Epithelial cell of esophagus (primary cell): Measurements from ENCODE around the gene PPFIA3.
A peak's percentile ranks its signal among the peaks of the same experiment; 100 is the strongest.

Experiments
- DNase-seq: peaks from one replicate; pipeline ENCODE4 v3.0.0; 2010; ENCODE audit warnings: low read depth
- H3K4me3 ChIP-seq: 2 replicates; pipeline ENCODE4 v1.5.1; 2011; ENCODE audit warnings: mild to moderate bottlenecking, low read length, control low read depth
- CTCF ChIP-seq: IDR thresholded peaks from 2 replicates; pipeline ENCODE4 v1.5.1; 2011; ENCODE audit warnings: low read depth, mild to moderate bottlenecking, low read length, control low read depth, inconsistent platforms; ENCODE audit not compliant: insufficient read depth; ENCODE audit errors: missing control alignments

Gene PPFIA3

GRCh38 chr19:49160450-49161189 lies 41.3 kb downstream of the PPFIA3 start:
- DNase-seq: no peak
- no peak overlapping the region for H3K4me3 ChIP-seq
- TF ChIP-seq CTCF: no peak

GRCh38 chr19:49161987-49162386 lies 42.6 kb downstream of the PPFIA3 start:
- no peak for DNase-seq
- no peak overlapping the region for H3K4me3 ChIP-seq
- TF ChIP-seq CTCF: no peak

GRCh38 chr19:49165111-49165750 lies 45.9 kb downstream of the PPFIA3 start:
- no peak overlapping the region for H3K4me3 ChIP-seq
- no peak for TF ChIP-seq CTCF
- DNase-seq: peak; percentile 39

GRCh38 chr19:49165865-49166301 lies 46.5 kb downstream of the PPFIA3 start:
- H3K4me3 ChIP-seq: no peak overlapping the region
- no peak for DNase-seq
- TF ChIP-seq CTCF: no peak

- no peak overlapping the region for H3K4me3 ChIP-seq
- DNase-seq: no peak
- TF ChIP-seq CTCF: no peak
Measured at GRCh38 chr19:49167857-49168409, 48.6 kb downstream of the PPFIA3 start.

- DNase-seq: no peak
- no peak for TF ChIP-seq CTCF
- H3K4me3 ChIP-seq: no peak overlapping the region
Measured at GRCh38 chr19:49168421-49168820, 49.1 kb downstream of the PPFIA3 start.

- DNase-seq: no peak
- no peak for TF ChIP-seq CTCF
- H3K4me3 ChIP-seq: no peak overlapping the region
Measured at GRCh38 chr19:49173198-49173597, 53.9 kb downstream of the PPFIA3 start.
